Putamen (tissue), 1 donor: ENCODE results near the gene CIDEC.

Experiments used
- DNase-seq: peaks from one replicate; pipeline ENCODE4 v3.0.0-alpha.2; 2016; ENCODE audit warnings: low spot score

Gene CIDEC

DNA sequence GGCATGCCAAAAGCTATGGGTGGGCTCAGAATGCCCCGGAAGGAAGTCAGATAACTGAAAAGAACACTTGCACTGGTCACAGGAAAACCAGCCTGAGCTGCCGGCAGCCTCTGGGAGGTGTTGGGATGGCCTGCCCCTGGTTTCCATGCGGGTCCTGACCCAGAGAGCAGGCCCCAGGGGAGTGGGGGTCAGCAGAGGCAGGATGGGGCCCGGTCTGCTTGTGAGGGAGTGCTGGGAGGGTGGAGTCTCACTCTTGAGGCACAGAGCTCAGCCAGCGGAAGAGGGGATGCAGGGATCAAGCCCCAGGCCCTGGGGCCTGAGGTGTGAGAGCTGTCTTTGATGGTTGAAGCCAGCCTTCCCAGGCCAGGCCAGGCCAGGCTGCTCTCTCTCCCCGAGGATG lies 33.8 kb downstream of the CIDEC start:
- DNase-seq = no peak

GRCh38 chr3:9843715-9844438 lies 36.2 kb downstream of the CIDEC start, which contains the start of gene RPUSD3:
TSS of gene RPUSD3 (minus strand) at chr3:9844008. CDS start at chr3:9843990, 18 bp downstream.
- peak; percentile 97 for DNase-seq

GRCh38 chr3:9841015-9841414 lies 39.0 kb downstream of the CIDEC start:
- DNase-seq = no peak

- no peak for DNase-seq
Measured at GRCh38 chr3:9838856-9839255, 41.2 kb downstream of the CIDEC start.

DNA sequence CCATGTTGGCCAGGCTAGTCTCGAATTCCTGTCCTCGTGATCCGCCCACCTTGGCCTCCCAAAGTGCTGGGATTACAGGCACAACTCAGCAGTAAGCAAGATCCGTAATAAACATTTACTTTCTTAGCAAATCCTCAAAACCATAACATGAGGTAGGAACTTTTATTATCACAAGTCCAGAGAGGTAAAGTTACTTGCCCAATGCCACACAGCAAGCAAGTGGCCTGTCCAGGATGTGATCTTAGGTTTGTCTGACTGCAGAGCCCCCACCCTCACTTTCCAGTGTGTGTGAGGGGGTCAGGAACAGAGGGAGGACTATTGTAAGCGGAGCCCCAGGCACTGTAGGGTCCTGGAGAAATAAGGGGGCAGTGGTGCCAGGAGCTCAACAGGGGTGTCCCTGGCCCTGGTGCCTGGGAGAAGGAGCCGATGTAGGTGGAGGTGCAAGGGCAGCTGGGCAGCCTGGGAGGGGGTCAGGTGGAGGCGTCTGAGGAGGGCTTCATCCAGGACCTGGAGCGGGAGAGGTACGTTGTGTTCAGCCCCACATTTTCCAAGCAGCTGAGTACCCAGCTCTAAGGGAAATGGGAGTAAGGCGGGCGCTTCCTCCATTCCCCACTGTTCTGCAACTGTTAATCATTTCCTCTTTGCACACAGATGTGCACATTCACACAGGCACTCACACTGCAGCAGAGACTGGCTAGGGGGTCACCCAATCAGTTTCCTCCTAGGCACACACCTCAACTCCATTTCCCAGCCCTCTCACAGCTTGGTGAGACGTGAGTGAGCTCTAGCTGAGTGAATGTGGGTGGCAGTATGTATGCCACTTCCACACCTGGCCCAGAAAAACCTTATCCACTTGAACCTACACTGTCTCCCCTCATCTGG lies 42.1 kb downstream of the CIDEC start:
- DNase-seq = peak; percentile 31

GRCh38 chr3:9834520-9835380 lies 45.3 kb downstream of the CIDEC start:
- no peak for DNase-seq

GRCh38 chr3:9833078-9833477 lies 47.0 kb downstream of the CIDEC start:
- no peak for DNase-seq

GRCh38 chr3:9831253-9831652 lies 48.8 kb downstream of the CIDEC start:
- no peak for DNase-seq

DNA sequence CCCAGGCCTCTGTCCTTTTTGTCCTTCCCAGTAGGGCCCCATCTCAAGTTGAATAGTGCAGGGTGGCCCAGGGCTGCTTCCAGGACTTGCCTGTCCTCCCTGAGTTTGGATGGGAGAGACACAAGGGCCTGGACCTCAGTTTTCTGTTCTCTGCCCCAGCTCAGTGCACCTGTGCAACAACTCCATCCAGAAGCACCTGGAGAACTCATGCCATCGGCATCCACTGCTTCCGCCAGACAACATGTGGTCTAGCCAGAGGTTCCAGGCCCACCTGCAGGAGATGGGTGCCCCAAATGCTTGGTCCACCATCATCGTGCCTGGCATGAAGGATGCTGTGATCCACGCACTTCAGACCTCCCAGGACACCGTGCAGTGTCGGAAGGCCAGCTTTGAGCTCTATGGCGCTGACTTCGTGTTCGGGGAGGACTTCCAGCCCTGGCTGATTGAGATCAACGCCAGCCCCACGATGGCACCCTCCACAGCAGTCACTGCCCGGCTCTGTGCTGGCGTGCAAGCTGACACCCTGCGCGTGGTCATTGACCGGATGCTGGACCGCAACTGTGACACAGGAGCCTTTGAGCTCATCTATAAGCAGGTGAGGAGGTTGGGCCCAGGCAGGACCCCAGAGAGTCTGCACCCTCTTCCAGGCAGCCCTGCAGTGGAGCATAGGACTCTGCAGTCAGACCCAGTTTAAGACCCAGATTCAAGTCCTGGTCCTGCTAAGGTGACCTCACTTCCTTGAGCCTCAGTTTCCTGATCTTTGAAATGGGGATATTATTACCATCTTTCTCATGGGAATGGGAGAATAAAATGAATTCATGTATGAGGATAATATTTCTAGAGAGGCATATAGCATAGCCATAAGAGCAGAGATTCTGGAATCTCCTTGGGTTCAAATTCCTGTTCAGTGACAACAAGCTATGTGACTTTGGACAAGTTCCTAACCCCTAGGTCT lies 51.0 kb downstream of the CIDEC start:
- no peak for DNase-seq

DNA sequence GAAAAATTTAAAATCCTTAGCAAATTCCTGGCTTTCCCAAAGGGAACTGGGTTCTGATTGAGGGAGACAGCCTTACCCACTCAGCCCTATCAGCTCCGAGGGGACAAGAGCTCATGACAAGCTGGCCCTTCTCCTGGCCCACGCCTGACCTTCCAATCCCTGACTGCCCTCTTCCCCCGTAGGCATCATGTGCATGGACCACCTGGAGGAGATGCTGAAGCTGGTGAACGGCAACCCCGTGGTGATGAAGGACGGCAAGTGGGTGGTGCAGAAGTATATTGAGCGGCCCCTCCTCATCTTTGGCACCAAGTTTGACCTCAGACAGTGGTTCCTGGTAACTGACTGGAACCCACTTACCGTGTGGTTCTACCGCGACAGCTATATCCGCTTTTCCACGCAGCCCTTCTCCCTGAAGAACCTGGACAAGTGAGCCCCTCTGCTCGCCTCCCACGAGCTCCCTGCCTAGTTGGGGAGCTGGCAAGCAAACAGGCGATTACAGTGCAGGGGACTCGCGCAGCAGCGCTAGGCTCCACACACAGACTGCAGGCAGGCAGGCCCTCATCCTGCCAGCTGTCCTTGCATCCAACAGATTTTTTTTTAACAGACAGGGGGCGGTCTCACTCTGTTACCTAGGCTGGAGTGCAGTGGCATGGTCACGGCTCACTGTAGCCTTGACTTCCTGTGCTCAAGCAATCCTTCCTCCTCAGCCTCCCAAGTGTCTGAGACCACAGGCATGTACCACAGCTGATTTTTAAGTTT lies 53.1 kb downstream of the CIDEC start:
- no peak for DNase-seq

GRCh38 chr3:9825451-9826040 lies 54.5 kb downstream of the CIDEC start:
- DNase-seq = no peak

DNA sequence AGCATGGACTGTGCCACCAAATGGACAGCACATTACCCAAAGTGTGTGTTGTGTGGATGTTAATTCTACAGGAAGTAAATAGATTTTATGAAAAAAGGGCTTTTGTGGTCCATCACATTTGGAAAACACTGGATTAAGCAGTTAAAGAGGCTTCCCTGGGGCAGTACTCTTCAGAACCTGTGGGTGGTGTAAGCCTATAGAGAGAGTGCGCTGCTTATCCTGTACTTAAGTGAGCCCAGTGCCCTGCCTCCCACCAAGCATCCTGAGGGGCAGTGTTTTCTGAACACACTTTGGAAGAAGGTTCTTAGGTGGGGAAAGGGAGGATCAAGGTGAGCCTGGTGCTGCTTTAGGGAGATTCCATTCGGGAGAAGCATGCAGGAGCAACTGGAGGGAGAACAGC lies 59.1 kb downstream of the CIDEC start:
- DNase-seq = no peak

DNA sequence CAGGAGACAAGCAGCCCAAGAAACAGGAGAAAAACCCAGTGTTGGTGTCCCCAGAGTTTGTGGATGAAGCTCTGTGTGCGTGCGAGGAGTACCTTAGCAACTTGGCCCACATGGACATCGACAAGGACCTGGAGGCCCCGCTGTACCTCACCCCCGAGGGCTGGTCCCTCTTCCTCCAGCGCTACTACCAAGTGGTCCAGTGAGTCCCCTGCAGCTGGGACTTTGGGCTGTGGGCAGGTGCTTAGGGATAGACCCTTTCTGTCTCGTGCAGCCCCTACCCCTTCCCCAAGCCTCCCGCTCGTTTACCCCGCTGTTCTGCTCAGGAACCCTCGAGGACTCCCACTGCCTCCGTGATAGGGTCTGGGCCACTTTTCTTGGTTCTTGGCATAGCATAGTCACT lies 59.5 kb downstream of the CIDEC start:
- no peak for DNase-seq

DNA sequence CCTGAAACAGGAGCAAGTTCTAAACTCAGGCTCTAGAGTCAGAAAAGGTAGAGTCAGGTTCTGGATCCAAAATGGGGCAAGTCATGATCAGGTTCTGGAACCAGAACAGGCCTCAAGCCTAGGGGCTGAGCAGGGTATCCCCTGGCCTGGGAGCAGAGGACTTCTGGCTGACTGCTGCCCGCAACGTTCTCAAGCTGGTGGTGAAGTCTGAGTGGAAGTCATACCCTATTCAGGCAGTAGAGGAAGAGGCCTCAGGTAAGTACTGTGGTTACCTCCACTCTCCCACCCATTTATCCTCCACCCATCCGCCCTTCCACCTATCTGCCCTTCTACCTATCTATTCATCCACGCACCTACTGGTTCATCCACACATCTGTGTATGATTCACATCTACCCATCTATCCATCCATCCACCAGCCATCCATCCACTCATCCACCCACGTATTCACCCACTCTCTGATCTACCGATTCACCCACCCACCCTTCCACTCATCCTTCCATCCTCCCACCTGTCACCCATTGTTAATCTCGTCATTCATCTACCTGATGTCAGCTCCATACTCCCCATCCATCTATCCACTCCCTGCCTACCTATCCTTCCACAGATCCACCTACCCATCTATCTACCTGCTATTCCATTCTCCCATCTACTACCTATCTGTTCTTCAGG lies 61.3 kb downstream of the CIDEC start:
- DNase-seq = no peak

GRCh38 chr3:9817436-9817835 lies 62.6 kb downstream of the CIDEC start:
- DNase-seq = no peak
